ENCODE results near the gene CCNY.

CCNY gene

DNA sequence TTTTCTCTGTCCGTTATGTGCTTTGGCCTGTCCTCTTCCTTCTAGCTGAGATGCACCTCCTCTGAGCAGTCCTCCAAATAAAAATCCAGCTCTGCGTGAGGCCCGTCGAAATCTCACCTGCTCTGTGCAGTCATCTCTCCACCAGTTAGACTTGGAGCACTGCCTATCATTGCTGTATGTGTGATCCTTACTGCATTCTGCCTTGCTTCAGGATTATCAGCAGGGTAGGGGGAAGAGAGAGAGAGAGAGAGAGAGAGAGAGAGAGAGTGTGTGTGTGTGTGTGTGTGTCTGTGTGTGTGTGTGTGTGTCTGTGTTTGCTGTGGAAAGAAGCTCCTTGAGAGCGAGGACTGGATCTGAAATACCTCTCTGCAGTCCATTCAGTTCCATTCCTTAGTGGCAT is 129.4 kb downstream of the CCNY start:
- no peaks in the 10 kb centered on the region for H3K9me3 ChIP-seq (ENCODE audit: severe bottlenecking)
- no peak for DNase-seq
- H3K36me3 ChIP-seq = no peaks in the 10 kb centered on the region
- H3K27me3 ChIP-seq (ENCODE audit: insufficient read depth, low read depth, severe bottlenecking) = no peaks in the 10 kb centered on the region
- H3K27ac ChIP-seq = no peak overlapping the region
- no peak overlapping the region for H3K4me3 ChIP-seq (ENCODE audit: low read depth, low read length)
- TF ChIP-seq, protein P1, sequence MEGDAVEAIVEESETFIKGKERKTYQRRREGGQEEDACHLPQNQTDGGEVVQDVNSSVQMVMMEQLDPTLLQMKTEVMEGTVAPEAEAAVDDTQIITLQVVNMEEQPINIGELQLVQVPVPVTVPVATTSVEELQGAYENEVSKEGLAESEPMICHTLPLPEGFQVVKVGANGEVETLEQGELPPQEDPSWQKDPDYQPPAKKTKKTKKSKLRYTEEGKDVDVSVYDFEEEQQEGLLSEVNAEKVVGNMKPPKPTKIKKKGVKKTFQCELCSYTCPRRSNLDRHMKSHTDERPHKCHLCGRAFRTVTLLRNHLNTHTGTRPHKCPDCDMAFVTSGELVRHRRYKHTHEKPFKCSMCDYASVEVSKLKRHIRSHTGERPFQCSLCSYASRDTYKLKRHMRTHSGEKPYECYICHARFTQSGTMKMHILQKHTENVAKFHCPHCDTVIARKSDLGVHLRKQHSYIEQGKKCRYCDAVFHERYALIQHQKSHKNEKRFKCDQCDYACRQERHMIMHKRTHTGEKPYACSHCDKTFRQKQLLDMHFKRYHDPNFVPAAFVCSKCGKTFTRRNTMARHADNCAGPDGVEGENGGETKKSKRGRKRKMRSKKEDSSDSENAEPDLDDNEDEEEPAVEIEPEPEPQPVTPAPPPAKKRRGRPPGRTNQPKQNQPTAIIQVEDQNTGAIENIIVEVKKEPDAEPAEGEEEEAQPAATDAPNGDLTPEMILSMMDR (IDR thresholded peaks at IDR 0.05; ENCODE audit: low read depth, low read length) = no peak

DNA sequence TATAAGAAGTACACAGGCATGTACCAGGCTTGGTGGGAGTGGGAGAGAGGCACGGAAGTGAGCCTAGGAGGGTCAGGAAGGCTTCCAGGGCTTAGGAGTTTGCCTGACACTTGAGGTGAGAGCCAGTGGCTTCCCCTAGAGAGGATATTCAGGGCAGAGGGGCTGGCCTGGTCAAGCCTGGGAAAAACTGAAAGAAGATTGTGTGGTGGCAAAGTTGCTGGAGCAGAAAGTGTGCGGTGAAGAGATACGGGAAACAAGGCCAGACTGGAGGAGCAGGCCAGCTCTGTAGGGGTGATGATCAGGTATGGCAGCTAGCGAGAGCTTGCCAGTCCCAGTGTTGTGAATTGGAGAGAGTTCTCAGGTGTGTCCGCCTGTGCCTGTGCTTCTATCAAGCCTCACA is 129.9 kb downstream of the CCNY start:
- Histone ChIP-seq H3K36me3 (no peaks in the 10 kb centered on the region), H3K27ac (no peak overlapping the region), H3K4me3 (ENCODE audit: low read depth, low read length) (no peak overlapping the region), H3K27me3 (ENCODE audit: insufficient read depth, low read depth, severe bottlenecking) (no peaks in the 10 kb centered on the region), H3K9me3 (ENCODE audit: severe bottlenecking) (no peaks in the 10 kb centered on the region)
- DNase-seq = no peak
- TF ChIP-seq, protein P1 (IDR thresholded peaks at IDR 0.05; ENCODE audit: low read depth, low read length) = no peak

DNA sequence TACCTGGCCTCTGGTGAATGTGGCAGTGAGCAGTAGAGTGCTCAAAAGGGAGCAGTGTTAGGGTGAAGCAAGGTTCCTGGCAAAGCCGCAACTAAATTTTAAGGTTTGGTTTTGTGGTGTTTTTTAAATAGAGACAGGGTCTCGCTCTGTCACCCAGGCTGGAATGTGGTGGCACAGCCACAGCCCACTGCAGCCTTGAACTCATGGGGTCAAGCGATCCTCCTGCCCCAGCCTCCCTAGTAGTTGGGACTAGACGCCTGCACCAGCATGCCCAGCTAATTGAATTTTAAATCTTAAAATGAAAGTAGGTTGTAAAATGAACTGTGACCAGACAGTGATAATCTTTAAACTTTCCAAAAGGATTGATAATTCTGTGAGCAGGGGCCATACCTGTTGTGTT is 130.4 kb downstream of the CCNY start:
- DNase-seq = no peak
- Histone ChIP-seq H3K27me3 (ENCODE audit: insufficient read depth, low read depth, severe bottlenecking) (no peaks in the 10 kb centered on the region), H3K9me3 (ENCODE audit: severe bottlenecking) (no peaks in the 10 kb centered on the region), H3K4me3 (ENCODE audit: low read depth, low read length) (no peak overlapping the region), H3K27ac (no peak overlapping the region), H3K36me3 (no peaks in the 10 kb centered on the region)
- TF ChIP-seq, protein P1 (IDR thresholded peaks at IDR 0.05; ENCODE audit: low read depth, low read length) = no peak

DNA sequence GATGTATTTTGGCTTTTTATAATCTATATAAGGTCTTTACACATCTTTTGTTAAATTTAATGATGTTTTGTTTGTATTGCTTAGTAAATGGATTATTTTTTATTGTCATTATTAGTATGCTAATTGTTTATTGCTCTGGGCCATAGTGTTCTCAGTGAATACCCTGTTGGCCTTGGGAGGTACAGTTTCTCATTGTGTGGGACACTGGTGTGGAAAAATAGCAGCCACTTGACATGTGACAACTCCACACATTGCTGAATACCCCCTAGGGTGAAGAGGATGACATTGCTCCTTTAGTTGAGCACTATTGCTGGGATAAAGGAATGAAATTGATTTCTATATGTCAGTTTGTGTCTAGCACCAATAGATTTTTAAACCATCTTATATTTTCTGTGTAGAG is 130.9 kb downstream of the CCNY start:
- no peak overlapping the region for H3K4me3 ChIP-seq (ENCODE audit: low read depth, low read length)
- TF ChIP-seq, protein P1 (IDR thresholded peaks at IDR 0.05; ENCODE audit: low read depth, low read length) = no peak
- DNase-seq = no peak
- no peak overlapping the region for H3K27ac ChIP-seq
- no peaks in the 10 kb centered on the region for H3K9me3 ChIP-seq (ENCODE audit: severe bottlenecking)
- no peaks in the 10 kb centered on the region for H3K27me3 ChIP-seq (ENCODE audit: insufficient read depth, low read depth, severe bottlenecking)
- no peaks in the 10 kb centered on the region for H3K36me3 ChIP-seq

DNA sequence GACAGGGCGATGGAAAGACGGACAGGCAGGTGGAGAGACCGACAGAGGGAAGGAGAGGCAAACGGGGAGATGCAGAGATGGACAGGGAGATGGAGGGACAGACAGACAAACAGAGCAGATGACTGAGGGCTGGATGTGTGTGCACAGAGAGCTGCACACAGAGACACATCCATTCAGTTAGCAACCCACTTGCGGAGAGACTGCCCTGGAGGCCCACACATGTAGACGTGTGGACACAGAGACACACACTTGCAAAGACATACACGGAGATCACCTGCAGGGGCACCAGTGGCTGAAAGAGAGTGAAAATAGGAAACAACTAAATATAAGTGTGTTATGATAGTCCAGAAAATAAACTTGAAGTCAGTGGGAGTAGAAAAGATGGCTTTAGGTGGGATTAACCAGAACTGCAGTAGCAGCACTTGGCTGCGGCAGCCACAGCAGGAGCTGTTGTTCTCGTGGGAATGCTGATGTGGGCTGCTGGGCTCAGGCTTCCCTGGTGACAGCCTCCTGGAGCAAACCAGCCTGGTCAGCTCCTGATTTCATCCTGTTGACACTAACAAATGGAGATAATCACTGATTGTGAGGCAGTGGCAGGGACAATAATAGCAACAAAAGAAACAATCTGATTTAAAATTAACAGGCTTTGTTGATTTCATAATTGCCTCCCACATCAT is 134.1 kb downstream of the CCNY start:
- TF ChIP-seq, protein P1 (IDR thresholded peaks at IDR 0.05; ENCODE audit: low read depth, low read length) = no peak

DNA sequence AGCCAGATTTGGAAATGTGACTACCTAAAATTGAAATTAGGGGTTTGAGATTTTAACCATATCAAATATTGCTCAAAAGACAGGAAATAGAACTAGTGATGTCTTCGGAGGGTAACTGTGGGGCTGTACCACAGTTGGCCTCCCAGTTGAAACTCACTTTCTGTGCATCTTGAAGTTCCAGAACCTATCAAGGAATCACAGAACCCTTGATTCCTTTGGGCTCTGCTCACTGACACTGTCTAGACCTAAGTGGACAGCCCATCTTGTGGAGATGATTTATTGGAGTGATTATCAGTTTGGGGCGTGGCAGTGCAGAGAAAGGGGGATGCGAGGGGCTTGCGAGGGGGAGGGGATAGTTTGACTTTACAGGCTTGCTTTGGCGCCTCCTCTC is 134.6 kb downstream of the CCNY start:
- no peaks in the 10 kb centered on the region for H3K9me3 ChIP-seq (ENCODE audit: severe bottlenecking)
- H3K36me3 ChIP-seq = no peaks in the 10 kb centered on the region
- no peaks in the 10 kb centered on the region for H3K27me3 ChIP-seq (ENCODE audit: insufficient read depth, low read depth, severe bottlenecking)
- DNase-seq = no peak
- H3K4me3 ChIP-seq (ENCODE audit: low read depth, low read length) = no peak overlapping the region
- H3K27ac ChIP-seq = no peak overlapping the region
- TF ChIP-seq, protein P1 (IDR thresholded peaks at IDR 0.05; ENCODE audit: low read depth, low read length) = no peak

More for the DNA sequence above, 134.1 kb downstream of the CCNY start:
- no peak for DNase-seq
- Histone ChIP-seq H3K36me3 (no peaks in the 10 kb centered on the region), H3K27ac (no peak overlapping the region), H3K9me3 (ENCODE audit: severe bottlenecking) (no peaks in the 10 kb centered on the region), H3K27me3 (ENCODE audit: insufficient read depth, low read depth, severe bottlenecking) (no peaks in the 10 kb centered on the region), H3K4me3 (ENCODE audit: low read depth, low read length) (no peak overlapping the region)
